Measurements from ENCODE around the gene PAFAH2. TPM values are rescaled to one million over a fixed set of nuclear protein-coding genes. Genes with fewer than 3 reads are reported as not detected.
"Not testable (repeated sequence)": the region's sequence is repeated elsewhere in the genome, so short reads cannot be mapped to it uniquely, and the experiment has no call there.

Gene PAFAH2
- polyA plus RNA-seq, 1 donor = 84.2 TPM

- no peak for DNase-seq (ENCODE audit: low read depth)
Observed at GRCh38 chr1:25985670-25986069, 12.2 kb downstream of the PAFAH2 start.

DNA sequence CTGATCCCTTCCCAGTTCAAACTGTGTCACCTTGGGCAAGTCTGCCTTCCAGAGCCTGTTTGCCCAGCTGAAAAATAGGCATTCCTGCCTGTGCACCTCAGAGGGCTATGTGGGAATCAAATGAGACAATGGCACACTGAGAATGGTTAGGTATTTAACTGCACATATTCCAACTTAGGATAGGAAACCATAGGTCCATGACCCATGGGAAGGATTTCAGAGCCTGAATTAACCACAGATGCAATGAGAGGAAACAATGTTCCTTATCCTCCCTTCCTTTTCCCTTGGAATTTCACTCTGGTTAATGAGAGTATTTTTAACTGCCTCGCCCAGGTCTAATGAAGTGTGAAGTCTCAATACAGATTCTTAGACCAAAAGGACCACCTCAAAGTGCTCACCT is 12.7 kb downstream of the PAFAH2 start:
- no peak for DNase-seq (ENCODE audit: low read depth)

DNA sequence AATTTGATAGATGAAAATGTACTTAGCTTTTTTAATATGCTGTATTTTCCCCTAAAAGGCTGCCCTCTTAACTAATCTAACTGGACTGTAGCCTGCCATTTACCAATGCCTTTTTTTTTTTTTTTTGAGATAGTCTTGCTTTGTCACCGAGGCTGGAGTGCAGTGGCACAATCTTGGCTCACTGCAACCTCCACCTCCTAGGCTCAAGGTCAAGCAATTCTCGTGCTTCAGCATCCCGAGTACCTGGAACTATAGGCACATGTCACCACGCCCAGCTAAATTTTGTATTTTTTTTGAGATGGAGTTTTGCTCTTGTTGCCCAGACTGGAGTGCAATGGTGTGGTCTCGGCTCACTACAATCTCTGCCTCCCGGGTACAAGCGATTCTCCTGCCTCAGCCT is 18.7 kb downstream of the PAFAH2 start:
- DNase-seq (ENCODE audit: low read depth) = no peak

- no peak for DNase-seq (ENCODE audit: low read depth)
Observed at GRCh38 chr1:25978403-25978802, 19.5 kb downstream of the PAFAH2 start.

GRCh38 chr1:25977801-25978200 is 20.1 kb downstream of the PAFAH2 start:
- DNase-seq (ENCODE audit: low read depth) = no peak

- no peak for DNase-seq (ENCODE audit: low read depth)
Observed at GRCh38 chr1:25973610-25974321, 24.1 kb downstream of the PAFAH2 start.

GRCh38 chr1:25971811-25972180 is 26.1 kb downstream of the PAFAH2 start:
- DNase-seq (ENCODE audit: low read depth) = no peak

DNA sequence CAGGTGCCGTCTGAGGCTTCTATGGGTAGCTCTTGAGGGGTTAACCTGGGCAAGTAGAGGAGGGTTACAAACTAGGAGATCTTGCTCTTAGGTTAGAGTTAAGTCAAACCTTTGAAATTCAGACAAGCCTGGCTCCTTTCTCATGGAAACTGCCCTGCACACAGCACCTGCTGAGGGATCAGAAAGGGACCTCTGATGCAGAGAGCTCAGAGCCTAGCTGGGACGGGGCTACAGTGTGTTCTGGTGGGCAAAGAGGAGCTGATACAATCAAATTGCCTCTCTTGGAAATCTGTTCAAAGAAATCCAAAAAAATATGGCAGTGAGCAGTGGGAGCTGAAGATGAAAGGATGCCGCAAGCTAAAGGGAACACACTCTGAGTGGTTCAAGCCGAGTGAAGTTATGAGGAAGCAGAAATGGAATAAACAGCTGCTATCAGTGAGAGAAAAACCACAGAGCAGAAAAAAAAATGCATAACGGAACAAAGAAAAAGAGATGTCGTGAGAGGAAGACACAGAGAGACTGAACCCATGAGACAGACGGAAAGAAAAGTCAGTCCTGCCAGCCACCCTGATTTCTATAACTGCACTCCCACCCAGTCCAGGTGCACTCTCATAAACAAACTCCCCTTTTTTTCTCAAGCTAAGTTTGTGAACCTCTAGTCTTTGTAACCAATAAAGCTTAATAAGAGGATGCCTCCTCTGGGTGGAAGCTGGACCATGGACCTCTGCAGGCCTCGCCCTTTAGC is 26.6 kb downstream of the PAFAH2 start:
- DNase-seq (ENCODE audit: low read depth) = no peak

GRCh38 chr1:25967308-25967707 is 30.6 kb downstream of the PAFAH2 start:
- DNase-seq (ENCODE audit: low read depth) = no peak

- DNase-seq (ENCODE audit: low read depth) = peak; percentile 83
Observed at GRCh38 chr1:25959611-25960010, 38.3 kb downstream of the PAFAH2 start.

DNA sequence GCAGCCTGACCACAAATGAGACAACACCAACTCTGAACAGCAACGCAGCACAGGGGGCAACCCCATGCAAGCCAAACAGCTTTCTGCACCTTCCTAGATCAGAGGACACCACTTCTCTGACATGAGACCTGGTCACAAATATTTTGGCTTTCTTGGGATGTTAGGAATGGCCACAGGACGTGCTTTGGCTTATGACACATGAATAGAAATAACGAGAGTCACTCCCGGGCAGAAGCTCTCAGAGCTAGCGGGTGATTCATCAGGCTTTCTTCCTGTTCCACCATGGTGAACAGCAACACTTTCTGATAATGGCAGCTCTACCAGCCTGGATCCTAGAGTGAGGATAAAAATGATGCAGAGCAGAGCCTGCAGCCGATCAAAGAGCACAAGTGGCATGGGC is 39.4 kb downstream of the PAFAH2 start:
- DNase-seq (ENCODE audit: low read depth) = no peak

DNA sequence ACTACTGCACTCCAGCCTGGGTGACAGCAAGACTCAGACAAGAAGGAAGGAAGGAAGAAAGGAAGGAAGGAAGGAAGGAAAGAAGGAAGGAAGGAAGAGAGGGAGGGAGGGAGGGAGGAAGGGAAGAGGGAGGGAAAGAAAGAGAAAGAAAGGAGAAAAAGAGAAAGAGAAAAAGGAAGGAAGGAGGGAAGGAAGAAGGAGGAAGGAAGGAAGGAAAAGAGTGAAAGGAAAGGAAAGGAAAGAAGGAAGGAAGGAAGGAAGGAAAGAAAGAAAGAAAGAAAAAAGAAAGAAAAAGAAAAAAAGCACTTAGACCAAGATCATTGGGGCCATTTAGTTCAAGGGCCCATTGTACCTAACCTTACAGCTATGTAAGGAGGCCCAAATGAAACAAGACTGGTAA is 42.3 kb downstream of the PAFAH2 start:
- no peak for DNase-seq (ENCODE audit: low read depth)

- DNase-seq (ENCODE audit: low read depth) = no peak
Observed at GRCh38 chr1:25954282-25954938, 43.5 kb downstream of the PAFAH2 start.

GRCh38 chr1:25952841-25953401 is 44.9 kb downstream of the PAFAH2 start:
- peak; percentile 97 for DNase-seq (ENCODE audit: low read depth)

- DNase-seq (ENCODE audit: low read depth) = no peak
Observed at GRCh38 chr1:25948641-25949040, 49.2 kb downstream of the PAFAH2 start.

DNA sequence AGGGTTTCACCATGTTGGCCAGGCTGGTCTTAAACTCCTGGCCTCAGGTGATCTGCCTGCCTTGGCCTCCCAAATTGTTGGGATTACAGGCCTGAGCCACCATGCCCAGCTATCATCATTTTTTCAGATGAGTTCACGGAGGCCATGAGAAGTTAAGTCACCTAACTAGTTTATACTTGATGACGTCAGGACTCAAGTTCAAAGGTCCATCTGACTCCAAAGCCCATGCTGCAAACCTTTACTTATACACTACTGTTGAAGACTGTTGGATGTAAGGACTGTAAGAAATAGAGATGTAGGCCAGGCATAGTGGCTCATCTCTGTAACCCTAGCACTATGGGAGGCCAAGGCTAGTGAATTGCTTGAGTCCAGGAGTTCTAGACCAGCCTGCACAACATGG is 50.8 kb downstream of the PAFAH2 start:
- DNase-seq (ENCODE audit: low read depth) = no peak

- DNase-seq (ENCODE audit: low read depth) = no peak
Observed at GRCh38 chr1:25945761-25946160, 52.1 kb downstream of the PAFAH2 start.

GRCh38 chr1:25944986-25945385 is 52.9 kb downstream of the PAFAH2 start:
- no peak for DNase-seq (ENCODE audit: low read depth)

- not testable (repeated sequence) for DNase-seq (ENCODE audit: low read depth)
Observed at GRCh38 chr1:25943511-25943910, 54.4 kb downstream of the PAFAH2 start.

- no peak for DNase-seq (ENCODE audit: low read depth)
Observed at GRCh38 chr1:25936947-25937346, 60.9 kb downstream of the PAFAH2 start.

DNA sequence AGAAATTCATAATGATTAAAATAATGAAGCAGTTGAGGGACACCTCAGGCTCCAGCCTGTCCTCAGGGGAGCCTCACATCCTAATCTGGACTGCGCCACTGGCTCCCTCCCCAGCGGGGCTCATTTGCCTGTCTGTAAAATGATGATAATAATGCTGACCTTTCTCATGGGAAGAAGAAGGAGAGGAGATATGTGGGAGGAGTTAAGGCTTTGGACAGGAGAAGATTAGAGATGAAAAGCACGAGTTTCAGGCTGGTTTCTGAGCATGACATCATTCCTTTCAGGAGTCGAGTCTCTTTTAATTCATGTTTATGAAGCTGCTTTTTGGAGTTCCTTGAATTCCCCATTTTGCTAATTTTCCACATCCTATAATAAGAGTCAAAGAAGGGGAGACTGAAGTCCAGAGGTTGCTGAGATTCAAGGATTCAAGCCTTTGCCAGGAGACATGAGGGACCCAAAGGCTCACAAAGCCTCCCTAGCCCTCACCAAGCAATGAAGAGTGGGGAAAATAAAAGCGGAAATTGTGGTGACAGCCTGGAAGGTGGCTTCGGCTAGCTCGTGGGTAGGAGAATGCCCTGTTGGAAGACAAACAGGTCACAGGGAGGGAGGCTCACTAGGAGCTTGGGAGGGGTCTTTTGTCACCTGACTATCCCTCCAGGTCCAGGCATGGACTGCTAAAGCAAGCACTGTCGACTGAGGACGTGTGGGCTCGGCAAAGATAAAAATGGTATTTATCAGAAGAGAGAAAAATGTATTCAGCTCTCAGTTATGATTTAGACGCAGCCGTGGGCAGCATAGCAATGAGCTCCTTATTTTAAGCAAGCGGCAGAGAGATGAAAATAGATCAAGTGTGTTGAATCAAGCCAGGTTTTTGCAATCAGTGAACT is 64.1 kb downstream of the PAFAH2 start:
- no peak for DNase-seq (ENCODE audit: low read depth)
